Measurements from ENCODE around the gene TOMM7. TPM values are rescaled to one million over a fixed set of nuclear protein-coding genes. Genes with fewer than 3 reads are reported as not detected.
"Not testable (repeated sequence)": the region's sequence is repeated elsewhere in the genome, so short reads cannot be mapped to it uniquely, and the experiment has no call there.

Gene TOMM7
- total and polyA plus RNA-seq, 8 donors = 29.8 to 539 (median 221) TPM

DNA sequence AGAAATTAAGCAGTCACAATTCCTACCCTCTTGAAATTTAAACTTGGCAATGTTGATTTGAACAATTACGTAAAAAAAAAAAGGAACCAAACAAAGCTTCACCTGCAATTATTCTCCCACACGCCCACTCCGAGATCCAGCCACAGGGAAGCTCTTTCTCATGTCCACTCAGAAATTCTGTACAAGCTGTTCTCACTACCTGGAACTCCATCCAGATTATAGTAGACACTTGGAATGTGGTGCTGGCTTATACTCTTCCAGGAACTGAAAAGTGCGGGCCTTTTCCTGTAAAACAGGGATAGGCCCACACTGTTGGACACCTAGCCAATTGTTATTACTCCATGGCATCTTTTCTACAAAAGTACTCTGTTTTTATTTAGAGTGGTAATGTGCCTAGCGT, 20.3 kb upstream of the TOMM7 start:
- H3K27me3 ChIP-seq = no peaks in the 10 kb centered on the region
- H3K36me3 ChIP-seq = no peaks in the 10 kb centered on the region
- WGBS, 5 donors = 49 to 93% (median 72%) methylated on average over 5 of the region's 5 CpGs
- no peak overlapping the region for H3K4me3 ChIP-seq
- H3K4me1 ChIP-seq = no peaks in the 10 kb centered on the region
- H3K27ac ChIP-seq = peak overlapping the region in 2 of 5 donors; percentile 60 to 67
- TF ChIP-seq CTCF (IDR thresholded peaks at IDR 0.05) (no peak), POLR2AphosphoS5 (IDR thresholded peaks at IDR 0.05) (no peak), POLR2A (IDR thresholded peaks at IDR 0.05) (no peak), EP300 (IDR thresholded peaks at IDR 0.05) (no peak)
- DNase-seq = no peak
- H3K9me3 ChIP-seq = no peaks in the 10 kb centered on the region
- intact Hi-C loops (cut with DNase I; ENCODE audit: low total_unique reads) = no loop called here

DNA sequence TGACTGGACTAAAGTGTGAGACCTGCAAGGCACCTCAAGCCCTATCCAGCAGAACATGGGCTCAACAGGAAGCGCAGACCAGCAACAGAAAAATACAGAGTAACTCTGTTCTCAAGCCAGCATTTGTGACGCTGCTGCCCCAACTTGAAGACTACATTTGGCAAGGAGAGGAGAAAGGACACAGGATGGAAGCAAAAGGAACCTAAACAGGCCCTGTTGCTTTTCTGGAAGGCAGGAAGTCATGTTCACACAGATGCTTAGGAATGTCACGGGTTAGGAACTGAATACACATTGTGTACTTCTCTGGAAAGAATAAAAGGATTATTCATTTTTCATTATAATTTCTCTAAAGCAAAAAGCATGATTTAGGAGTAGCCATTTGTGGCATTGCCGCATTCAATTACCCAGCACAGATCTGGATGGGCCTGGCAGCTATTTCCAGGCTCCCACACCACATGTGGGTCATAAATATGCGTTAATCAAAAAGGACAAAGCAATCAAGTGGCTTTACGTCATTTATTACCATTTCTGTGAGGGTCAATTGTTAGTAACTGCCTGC, 19.8 kb upstream of the TOMM7 start:
- Histone ChIP-seq H3K4me3 (no peak overlapping the region), H3K27ac (peak overlapping the region in 3 of 5 donors; percentile 20 to 67 (median 60)), H3K9me3 (no peaks in the 10 kb centered on the region), H3K36me3 (no peaks in the 10 kb centered on the region), H3K27me3 (no peaks in the 10 kb centered on the region), H3K4me1 (no peaks in the 10 kb centered on the region)
- intact Hi-C loops (cut with DNase I; ENCODE audit: low total_unique reads) = no loop called here
- DNase-seq = peak in 1 of 2 donors; percentile 67
- 65 to 86% (median 78%) methylated on average over 6 of the region's 6 CpGs for WGBS, 5 donors
- TF ChIP-seq CTCF (IDR thresholded peaks at IDR 0.05) (no peak), POLR2A (IDR thresholded peaks at IDR 0.05) (no peak), EP300 (IDR thresholded peaks at IDR 0.05) (no peak), POLR2AphosphoS5 (IDR thresholded peaks at IDR 0.05) (no peak)

DNA sequence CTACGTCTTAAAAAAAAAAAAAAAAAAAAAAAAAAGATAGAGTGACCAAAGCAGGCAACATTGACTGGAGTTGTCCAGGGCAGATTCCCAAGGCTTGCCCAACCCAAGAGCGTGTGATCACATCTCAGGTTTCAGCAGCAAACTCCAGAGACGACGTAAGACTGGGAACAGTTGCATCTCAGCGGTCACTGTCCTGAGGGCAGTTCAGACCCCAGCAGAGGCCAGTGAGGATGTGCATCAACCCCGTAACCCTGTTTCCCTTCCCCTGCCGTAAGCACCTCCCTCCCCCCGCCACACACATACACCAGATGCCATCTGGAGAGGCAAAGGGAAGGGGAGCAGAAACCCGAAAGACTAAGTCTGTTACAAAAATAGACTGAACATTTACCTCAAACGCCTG, 19.3 kb upstream of the TOMM7 start:
- Histone ChIP-seq H3K9me3 (no peaks in the 10 kb centered on the region), H3K27ac (peak overlapping the region in 3 of 5 donors; percentile 20 to 67 (median 60)), H3K4me1 (no peaks in the 10 kb centered on the region), H3K27me3 (no peaks in the 10 kb centered on the region), H3K36me3 (no peaks in the 10 kb centered on the region), H3K4me3 (no peak overlapping the region)
- TF ChIP-seq CTCF (IDR thresholded peaks at IDR 0.05) = no peak
- no peak for TF ChIP-seq EP300 (IDR thresholded peaks at IDR 0.05)
- TF ChIP-seq POLR2A (IDR thresholded peaks at IDR 0.05) = no peak
- TF ChIP-seq POLR2AphosphoS5 (IDR thresholded peaks at IDR 0.05) = no peak
- DNase-seq = peak in 1 of 2 donors; percentile 37
- WGBS, 5 donors = 53 to 83% (median 76%) methylated on average over 10 of the region's 10 CpGs
- intact Hi-C loops (cut with DNase I; ENCODE audit: low total_unique reads) = no loop called here

- TF ChIP-seq CTCF (IDR thresholded peaks at IDR 0.05) (no peak), POLR2AphosphoS5 (IDR thresholded peaks at IDR 0.05) (no peak), POLR2A (IDR thresholded peaks at IDR 0.05) (no peak), EP300 (IDR thresholded peaks at IDR 0.05) (no peak)
- Histone ChIP-seq H3K4me3 (no peak overlapping the region), H3K36me3 (no peaks in the 10 kb centered on the region), H3K4me1 (peaks cover 0 to 11% (median 5%) of the 10 kb centered on the region in 4 donors), H3K27me3 (no peaks in the 10 kb centered on the region), H3K9me3 (no peaks in the 10 kb centered on the region), H3K27ac (no peak overlapping the region)
- DNase-seq = no peak
- intact Hi-C loops (cut with DNase I; ENCODE audit: low total_unique reads) = no loop called here
- whole genome bisulfite sequencing, 5 donors = 86 to 94% (median 90%) methylated on average over 6 of the region's 6 CpGs
Observed at GRCh38 chr7:22837308-22837707, 14.7 kb upstream of the TOMM7 start.

GRCh38 chr7:22836506-22836905, 13.9 kb upstream of the TOMM7 start:
- H3K4me3 ChIP-seq; intact Hi-C loops (cut with DNase I; ENCODE audit: low total_unique reads); DNase-seq; H3K27ac ChIP-seq; H3K9me3 ChIP-seq; H3K36me3 ChIP-seq; H3K27me3 ChIP-seq: not testable (repeated sequence)
- WGBS, 5 donors = 72 to 81% (median 73%) methylated on average over 2 of the region's 2 CpGs
- peaks cover 0 to 11% (median 5%) of the 10 kb centered on the region in 4 donors for H3K4me1 ChIP-seq

All from stomach (tissue), 9 donors.